HTR-8/SVneo (cell line): ENCODE measurements around the gene GALC.
"Not testable (repeated sequence)": the region's sequence is repeated elsewhere in the genome, so short reads cannot be mapped to it uniquely, and the experiment has no call there.

Experiments used
- DNase-seq: peaks from one replicate; pipeline ENCODE4 v3.0.0; 2011; ENCODE audit warnings: low spot score, mixed read lengths; ENCODE audit not compliant: insufficient read length
- FAIRE-seq: peaks from 2 replicates; lab custom pipeline; 2011; peaks lifted over from hg19 to GRCh38; lab: Jason Lieb, UNC

GALC gene

DNA sequence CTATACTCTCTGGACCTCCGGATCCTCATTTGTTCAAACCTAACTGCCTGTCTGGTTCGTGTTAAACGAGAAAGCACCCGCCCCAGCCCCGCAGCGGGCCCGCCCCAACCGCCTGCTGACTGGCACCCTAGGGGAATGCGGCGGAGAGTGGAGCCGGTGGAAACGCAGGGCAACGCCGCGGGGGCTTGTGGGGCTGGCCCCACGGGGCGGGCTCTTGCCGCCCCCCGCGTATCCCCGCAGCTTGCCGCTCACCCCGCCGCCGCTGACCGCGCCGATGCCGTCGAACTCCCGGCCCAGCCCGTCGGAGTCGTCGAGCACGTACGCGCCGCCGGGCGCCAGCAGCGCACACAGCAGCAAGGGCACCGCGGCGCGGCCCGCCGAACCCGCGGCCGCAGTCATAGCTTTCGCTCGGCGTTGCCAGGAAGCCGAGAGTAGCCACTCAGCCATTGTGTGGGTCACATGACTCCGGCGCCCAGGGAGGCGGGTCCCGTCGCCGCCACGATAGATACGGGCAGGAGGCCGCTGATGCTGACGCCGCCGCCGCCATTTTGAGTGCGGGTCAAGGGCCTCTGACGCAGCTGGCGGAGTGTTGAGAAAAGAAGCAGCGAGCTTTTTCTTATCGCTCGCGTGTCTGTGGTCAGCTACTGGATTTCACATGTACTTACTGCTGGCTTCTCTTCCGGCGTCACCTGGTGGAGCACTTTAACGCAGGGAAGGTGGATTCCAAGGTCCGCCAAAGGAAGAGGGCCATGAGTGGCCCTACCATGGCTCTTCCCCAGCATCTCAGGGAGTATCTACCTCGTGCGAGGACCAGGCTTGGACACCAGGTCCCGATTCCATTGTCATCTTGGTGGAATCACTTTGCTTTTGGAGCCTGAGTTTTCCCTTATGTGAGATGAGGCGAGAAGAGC, at the start of gene GALC:
Gene GALC (minus strand): TSS at position 465 of the 911 bp plus-strand sequence. CDS start 18 bp downstream, at position 447.
- FAIRE-seq: peak; percentile 79
- peak; percentile 54 for DNase-seq

DNA sequence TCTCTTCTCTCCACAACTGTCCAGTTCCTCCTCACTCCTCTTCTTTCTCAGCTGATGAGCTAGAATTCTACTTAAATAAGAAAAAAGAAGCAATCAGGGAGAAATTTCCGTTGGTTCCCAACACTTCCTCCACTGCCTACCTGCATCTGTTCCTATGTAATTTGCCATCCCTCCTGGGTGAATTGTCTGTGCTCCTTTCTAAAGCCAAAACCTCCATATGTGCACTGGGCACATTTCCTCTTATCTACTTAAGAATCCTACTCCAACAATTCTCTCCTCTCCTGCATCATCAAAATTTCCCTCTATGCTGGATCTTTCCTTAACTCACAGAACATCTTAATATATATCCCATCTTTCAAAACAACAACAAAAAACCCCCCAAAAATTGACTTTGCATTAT, 47.2 kb upstream of the GALC start:
- DNase-seq (no peak), FAIRE-seq (no peak)

GRCh38 chr14:88039197-88039596, 46.2 kb upstream of the GALC start:
- DNase-seq (no peak), FAIRE-seq (no peak)

DNA sequence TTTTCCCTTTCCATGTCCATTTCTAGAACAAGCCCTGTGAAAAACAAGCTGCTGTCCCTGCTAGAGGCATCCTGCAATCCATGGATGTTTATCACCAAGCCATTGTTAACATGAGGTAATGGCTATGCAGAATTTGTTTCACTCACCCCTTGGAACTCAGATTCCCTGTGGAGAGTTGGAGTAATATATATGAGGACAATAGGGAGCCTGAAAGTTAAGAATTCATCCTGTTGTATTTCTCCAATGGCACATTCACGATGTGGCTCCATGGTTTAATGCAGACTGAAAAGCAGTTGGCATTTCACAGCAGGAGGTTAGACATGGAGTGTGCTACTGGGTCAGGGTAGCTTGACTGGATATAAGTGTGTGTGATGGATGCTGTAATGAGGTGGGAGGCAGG, 44.3 kb upstream of the GALC start:
- no peak for DNase-seq
- FAIRE-seq: no peak

DNA sequence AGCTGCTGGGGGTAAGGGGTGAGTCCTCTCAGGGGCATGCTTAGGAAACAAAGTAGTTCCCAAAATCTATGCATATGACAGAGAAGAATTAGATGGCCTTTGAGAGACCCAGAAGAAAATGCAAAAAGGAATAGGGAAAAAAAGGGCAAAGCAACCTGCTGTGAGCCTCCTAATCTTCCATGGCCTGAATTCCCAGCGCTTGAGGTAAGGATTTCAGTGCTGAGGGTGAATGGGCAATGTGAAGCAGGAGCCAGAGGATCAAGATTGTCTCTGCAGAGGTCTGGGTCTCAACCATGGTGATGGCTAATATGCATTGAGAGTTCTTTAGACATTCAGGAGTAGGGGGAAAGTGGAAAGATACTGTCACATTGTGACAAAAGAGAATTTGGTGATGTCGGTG, 43.4 kb upstream of the GALC start:
- DNase-seq (no peak), FAIRE-seq (no peak)

GRCh38 chr14:88034076-88034475, 41.1 kb upstream of the GALC start:
- DNase-seq (no peak), FAIRE-seq (no peak)

GRCh38 chr14:88032373-88032772, 39.4 kb upstream of the GALC start:
- FAIRE-seq (no peak), DNase-seq (no peak)

DNA sequence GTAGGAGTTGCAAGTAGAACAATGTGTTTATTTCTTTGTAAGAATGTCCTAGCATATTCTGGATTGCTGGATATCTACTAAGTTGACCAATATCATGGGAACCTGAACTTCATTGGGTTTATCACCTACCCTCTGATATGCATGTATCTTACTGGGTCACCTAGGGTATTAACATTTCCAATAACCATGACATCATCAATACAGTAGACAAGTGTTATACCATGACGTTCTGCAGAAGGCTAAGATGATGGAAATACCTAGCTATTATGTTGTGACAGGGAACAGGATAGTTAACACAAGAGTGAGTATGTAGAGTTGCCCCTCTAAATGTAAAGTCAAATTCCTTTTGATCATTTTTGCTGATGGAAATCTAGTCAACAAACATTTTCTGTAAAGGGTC, 37.9 kb upstream of the GALC start:
- no peak for FAIRE-seq
- DNase-seq: no peak

DNA sequence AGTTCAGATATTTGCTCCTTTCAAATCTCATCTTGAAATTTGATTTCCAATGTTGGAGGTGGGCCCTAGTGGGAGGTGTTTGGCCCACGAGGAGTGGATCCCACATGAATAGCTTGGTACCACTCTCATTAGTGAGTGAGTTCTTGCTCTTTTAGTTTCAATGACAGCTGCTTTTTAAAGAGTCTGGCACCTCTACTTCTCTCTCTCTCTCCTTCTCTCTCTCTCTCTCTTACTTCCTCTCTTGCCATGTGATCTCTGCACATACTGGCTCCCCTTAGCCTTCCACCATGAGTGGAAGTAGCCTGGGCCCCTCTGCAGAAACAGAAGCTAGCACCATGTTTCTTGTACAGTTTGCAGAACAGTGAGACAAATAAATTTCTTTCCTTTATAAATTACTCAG, 37.1 kb upstream of the GALC start:
- DNase-seq (no peak), FAIRE-seq (no peak)

- DNase-seq (no peak), FAIRE-seq (no peak)
Observed at GRCh38 chr14:88029500-88029899, 36.5 kb upstream of the GALC start.

DNA sequence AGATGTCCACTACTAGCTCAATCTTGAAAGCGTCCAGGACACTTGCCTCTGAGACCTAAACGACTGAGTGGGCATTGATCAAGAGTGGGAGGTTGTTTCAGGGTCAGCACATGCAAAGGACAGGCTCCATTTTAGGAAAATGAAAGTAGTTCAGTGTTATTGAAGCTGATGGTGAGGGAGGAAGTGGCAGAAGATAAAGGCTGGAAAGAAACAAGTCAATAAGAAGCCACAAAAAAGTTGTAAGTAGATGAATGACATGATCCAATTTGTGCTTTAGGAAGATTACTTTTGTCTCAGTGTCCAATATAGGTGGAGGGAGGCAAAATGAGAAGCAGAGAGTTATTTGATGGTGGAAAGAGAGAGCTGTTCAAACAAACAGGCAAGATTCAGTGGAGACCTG, 33.9 kb upstream of the GALC start:
- FAIRE-seq (no peak), DNase-seq (no peak)

- no peak for FAIRE-seq
Observed at GRCh38 chr14:88025313-88025712, 32.3 kb upstream of the GALC start.

GRCh38 chr14:88024252-88025086, 31.5 kb upstream of the GALC start:
- DNase-seq, FAIRE-seq: not testable (repeated sequence)

More at GRCh38 chr14:88025313-88025712, 32.3 kb upstream of the GALC start:
- no peak for DNase-seq

DNA sequence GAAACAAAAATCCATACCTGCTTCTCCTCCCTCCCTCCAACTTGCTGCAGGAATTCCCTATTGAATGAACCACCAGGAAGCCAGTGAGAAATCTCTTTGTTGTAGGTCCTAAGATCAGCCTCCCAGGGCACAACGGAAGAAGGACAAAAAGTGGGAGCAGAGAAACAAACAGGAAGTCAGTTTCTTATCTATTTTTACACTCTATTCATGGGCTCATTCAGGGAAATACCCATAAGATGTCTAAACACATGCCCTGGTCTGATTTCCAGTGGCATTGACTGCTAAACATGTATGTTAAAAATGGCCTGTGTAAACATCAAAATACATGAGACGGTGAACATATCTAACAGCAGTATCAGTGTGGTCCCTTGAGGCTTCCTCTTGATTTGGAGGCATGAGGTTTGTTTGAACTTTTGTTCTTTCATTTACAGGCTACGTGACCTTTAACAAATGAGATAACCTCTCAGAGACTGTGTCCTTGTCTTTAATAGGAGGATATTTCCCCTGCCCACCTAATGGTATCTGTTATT, 30.7 kb upstream of the GALC start:
- DNase-seq (no peak), FAIRE-seq (no peak)

DNA sequence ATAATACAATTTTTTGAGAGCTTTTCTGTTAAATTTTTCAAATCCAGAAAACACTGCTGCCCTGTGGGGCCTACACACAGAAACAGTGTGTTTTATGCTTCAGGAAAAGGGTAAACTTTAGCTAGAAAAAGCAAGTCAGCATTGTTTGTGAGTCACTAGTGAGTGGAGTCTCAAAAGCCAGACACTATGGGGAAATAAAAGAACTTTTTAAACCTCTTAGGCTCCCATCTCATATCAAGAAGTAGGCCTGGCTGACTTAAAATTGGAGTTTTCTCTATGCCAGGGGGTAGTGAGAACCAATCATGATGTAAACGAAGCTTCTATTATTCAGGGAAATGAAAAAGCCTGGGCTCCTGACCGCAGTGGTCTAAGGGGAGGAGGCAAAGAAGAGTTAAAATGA, 24.6 kb upstream of the GALC start:
- no peak for FAIRE-seq
- DNase-seq: no peak

DNA sequence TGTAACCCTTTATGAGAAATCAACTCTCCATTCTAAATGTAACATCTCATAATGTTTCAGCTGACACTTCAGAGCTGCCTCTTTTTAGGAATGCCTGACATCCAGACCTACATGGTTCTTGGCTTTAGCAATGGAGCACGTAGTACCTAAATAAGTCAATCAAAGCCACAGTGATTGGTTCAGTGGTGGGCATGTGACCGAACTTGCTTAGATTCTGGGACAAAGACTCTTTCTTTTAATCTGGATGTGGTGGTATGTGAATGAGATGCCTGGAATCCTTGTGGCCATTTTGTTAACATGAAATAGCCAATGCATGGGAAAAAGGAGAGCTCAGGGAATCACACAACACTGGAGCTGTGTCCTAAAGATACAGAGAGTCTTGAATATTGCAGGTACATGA, 23.8 kb upstream of the GALC start:
- no peak for FAIRE-seq
- no peak for DNase-seq

DNA sequence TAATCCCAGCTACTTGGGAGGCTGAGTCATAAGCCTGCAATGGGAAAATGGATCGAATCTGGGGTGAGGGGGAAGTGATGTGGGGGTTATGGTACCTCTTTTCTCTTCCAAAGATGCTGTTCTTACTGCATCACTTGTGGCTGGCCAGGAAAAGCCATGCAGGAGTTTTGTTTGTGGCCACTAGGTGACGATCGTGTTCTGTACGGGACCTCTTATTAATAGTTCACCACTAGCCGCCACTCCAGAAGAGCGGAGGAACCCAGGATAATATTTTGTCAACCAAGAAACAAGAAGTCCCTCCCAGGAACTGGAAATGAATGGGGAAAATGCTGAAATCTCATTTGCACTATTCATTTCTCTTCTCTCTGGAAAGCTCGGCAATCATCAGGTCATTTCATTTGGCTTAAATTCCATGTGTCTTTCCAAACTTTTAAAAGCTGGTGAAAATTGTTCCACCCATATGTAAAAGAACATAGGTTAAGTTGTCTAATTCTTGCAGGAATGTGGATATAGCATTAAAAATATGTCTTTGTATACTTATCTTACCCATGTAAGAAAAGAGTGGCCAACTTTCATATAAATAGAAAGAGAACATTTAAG, 20.9 kb upstream of the GALC start:
- FAIRE-seq (no peak), DNase-seq (peak; percentile 29)

DNA sequence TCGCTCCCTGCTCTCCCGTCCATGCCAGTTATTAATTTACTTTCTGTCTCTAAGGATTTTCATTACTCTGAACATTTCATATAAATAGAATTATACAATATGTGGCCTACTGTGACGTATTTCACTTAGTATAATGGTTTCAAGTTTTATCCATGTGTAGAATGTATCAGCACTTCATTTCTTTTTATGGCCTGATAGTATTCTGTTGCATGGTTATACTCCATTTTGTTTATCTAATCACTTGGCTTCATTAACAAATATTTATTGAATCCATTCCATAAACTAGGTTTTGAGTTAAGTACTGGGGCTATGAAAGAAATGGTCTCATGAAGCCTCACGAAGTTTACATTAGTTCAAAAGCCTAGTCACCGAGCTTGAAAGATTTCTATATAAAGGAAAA, 19.5 kb upstream of the GALC start:
- DNase-seq (no peak), FAIRE-seq (no peak)

DNA sequence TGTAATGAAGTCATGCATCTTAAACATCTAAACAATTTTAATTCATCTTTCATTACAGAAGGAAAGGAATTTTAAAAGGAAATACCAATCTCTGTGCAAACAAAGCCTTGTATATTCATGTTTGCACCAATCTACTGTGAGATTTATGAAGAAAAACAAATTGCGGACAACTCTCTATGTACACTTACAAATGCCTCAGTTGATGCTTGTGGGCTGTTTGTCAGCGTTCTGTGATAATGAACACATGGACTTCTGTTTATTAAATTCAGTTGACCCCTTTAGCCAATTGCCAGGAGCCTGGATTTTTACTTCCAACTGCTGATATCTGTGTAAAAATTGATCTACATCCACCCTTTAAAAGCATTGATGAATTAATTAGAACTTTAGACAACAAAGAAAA, 17.3 kb upstream of the GALC start:
- no peak for FAIRE-seq
- DNase-seq: no peak

- DNase-seq: no peak
- FAIRE-seq: no peak
Observed at GRCh38 chr14:88009486-88009885, 16.5 kb upstream of the GALC start.
